ENCODE results near the gene GRID2. TPM values are rescaled to one million over a fixed set of nuclear protein-coding genes. Genes with fewer than 3 reads are reported as not detected.

The GRID2 gene
- total RNA-seq, 2 donors from 2014 or later, result 27.3 to 40.4 TPM

DNA sequence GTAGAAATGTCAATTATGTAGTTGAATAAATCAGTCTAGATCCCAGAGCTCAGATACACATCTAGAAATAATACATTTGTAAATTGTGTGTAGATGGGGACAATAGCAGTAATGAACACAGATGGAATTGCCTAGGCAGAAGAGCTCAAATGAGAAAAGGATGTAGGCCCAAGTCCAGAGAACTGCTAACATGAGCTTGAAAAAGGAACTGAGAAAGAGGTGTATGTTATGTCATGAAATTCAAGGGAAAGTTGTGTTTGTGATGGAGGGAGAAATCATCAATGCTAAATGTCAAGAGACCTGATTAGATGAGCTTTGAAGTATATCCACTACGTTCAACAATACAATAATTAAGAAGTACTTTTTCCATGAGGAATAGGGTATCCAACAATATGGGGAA, 1148.2 kb downstream of the GRID2 start:
- no peaks in the 10 kb centered on the region for H3K36me3 Mint-ChIP-seq (ENCODE audit: low read depth)
- WGBS, 2 experiments (ENCODE audit: insufficient coverage in 1 of 2, insufficient read length in 1 of 2), result 83% methylated on average over 1 of the region's 1 CpG; no CpG with 5 or more reads in 1 of the 2 experiments
- TF ChIP-seq, protein P1, sequence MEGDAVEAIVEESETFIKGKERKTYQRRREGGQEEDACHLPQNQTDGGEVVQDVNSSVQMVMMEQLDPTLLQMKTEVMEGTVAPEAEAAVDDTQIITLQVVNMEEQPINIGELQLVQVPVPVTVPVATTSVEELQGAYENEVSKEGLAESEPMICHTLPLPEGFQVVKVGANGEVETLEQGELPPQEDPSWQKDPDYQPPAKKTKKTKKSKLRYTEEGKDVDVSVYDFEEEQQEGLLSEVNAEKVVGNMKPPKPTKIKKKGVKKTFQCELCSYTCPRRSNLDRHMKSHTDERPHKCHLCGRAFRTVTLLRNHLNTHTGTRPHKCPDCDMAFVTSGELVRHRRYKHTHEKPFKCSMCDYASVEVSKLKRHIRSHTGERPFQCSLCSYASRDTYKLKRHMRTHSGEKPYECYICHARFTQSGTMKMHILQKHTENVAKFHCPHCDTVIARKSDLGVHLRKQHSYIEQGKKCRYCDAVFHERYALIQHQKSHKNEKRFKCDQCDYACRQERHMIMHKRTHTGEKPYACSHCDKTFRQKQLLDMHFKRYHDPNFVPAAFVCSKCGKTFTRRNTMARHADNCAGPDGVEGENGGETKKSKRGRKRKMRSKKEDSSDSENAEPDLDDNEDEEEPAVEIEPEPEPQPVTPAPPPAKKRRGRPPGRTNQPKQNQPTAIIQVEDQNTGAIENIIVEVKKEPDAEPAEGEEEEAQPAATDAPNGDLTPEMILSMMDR (conservative IDR thresholded peaks at IDR 0.05), result no peak
- Histone ChIP-seq H3K4me3 (ENCODE audit: low read length) (no peak overlapping the region), H3K27me3 (ENCODE audit: control insufficient read depth, insufficient read depth, low read length, poor library complexity, severe bottlenecking) (no peaks in the 10 kb centered on the region), H3K9me3 (ENCODE audit: control insufficient read depth, low read length) (no peaks in the 10 kb centered on the region), H3K4me1 (ENCODE audit: control insufficient read depth, insufficient read depth, low read length) (no peaks in the 10 kb centered on the region), H3K36me3 (ENCODE audit: control insufficient read depth, insufficient read depth, low read length) (no peaks in the 10 kb centered on the region), H3K27ac (ENCODE audit: low read depth, low read length) (no peak overlapping the region), H3K9ac (ENCODE audit: extremely low read depth, low read length, poor library complexity, severe bottlenecking) (no peak overlapping the region)
- no peak for DNase-seq
- no peak overlapping the region for H3K4me3 Mint-ChIP-seq
- no peak overlapping the region for H3K27ac Mint-ChIP-seq
- H3K9me3 Mint-ChIP-seq, result no peaks in the 10 kb centered on the region
- H3K27me3 Mint-ChIP-seq (ENCODE audit: insufficient read depth), result no peaks in the 10 kb centered on the region
- no peaks in the 10 kb centered on the region for H3K4me1 Mint-ChIP-seq

DNA sequence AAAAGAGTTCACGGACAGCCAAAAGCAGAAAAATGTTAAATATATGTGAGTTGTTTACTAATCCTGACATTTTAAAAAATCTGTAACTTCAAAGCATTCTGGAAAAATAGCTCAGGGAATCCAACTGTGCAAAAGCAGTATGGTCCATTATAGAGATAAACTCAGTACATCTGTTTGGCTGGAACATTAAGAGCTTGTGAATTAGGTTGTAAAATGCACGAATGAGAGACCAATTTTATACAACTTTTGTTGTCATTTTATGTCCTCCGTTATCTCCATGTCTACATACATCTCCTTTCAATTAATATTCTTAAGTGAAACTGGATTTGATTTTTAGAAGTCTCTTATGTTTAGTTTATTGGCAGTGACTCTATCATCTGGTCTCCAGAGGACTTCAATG, 1157.8 kb downstream of the GRID2 start:
- WGBS, 2 experiments (ENCODE audit: insufficient coverage in 1 of 2, insufficient read length in 1 of 2), result 98% methylated on average over 3 of the region's 3 CpGs; no CpG with 5 or more reads in 1 of the 2 experiments
- no peaks in the 10 kb centered on the region for H3K36me3 ChIP-seq (ENCODE audit: control insufficient read depth, insufficient read depth, low read length)
- no peaks in the 10 kb centered on the region for H3K27me3 ChIP-seq (ENCODE audit: control insufficient read depth, insufficient read depth, low read length, poor library complexity, severe bottlenecking)
- Mint-ChIP-seq H3K4me3 (no peak overlapping the region), H3K9me3 (no peaks in the 10 kb centered on the region), H3K27me3 (ENCODE audit: insufficient read depth) (no peaks in the 10 kb centered on the region), H3K4me1 (peaks cover 5% of the 10 kb centered on the region), H3K36me3 (ENCODE audit: low read depth) (no peaks in the 10 kb centered on the region), H3K27ac (no peak overlapping the region)
- H3K9me3 ChIP-seq (ENCODE audit: control insufficient read depth, low read length), result no peaks in the 10 kb centered on the region
- TF ChIP-seq, protein P1 (conservative IDR thresholded peaks at IDR 0.05), result no peak
- no peak overlapping the region for H3K4me3 ChIP-seq (ENCODE audit: low read length)
- no peak overlapping the region for H3K9ac ChIP-seq (ENCODE audit: extremely low read depth, low read length, poor library complexity, severe bottlenecking)
- no peak for DNase-seq
- H3K27ac ChIP-seq (ENCODE audit: low read depth, low read length), result no peak overlapping the region
- no peaks in the 10 kb centered on the region for H3K4me1 ChIP-seq (ENCODE audit: control insufficient read depth, insufficient read depth, low read length)

DNA sequence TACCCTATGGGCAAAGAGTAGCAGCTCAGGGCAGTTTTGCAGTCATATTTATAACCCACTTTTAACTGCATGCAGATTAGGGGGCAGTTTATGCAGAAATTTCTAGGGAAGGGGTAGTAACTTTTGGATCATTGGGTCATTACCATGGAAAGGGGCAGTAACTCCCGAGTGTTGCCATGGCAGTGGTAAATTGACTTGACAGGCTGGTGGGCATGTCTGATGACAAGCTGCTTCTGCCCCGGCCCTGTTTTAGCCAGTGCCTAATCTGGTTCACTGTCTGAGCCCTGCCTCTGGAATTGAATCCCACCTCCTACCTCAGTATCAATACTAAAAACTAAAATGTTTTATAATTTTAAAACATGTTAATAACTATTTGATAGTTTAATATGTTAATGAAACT, 1162.7 kb downstream of the GRID2 start:
- Histone ChIP-seq H3K27ac (ENCODE audit: low read depth, low read length) (no peak overlapping the region), H3K9me3 (ENCODE audit: control insufficient read depth, low read length) (no peaks in the 10 kb centered on the region), H3K9ac (ENCODE audit: extremely low read depth, low read length, poor library complexity, severe bottlenecking) (no peak overlapping the region), H3K4me3 (ENCODE audit: low read length) (no peak overlapping the region), H3K27me3 (ENCODE audit: control insufficient read depth, insufficient read depth, low read length, poor library complexity, severe bottlenecking) (no peaks in the 10 kb centered on the region), H3K4me1 (ENCODE audit: control insufficient read depth, insufficient read depth, low read length) (peaks cover 8% of the 10 kb centered on the region), H3K36me3 (ENCODE audit: control insufficient read depth, insufficient read depth, low read length) (no peaks in the 10 kb centered on the region)
- peak; percentile 62 for DNase-seq
- WGBS, 2 experiments (ENCODE audit: insufficient coverage in 1 of 2, insufficient read length in 1 of 2), result 60 to 78% methylated on average over 1 to 2 of the region's 2 CpGs
- H3K4me1 Mint-ChIP-seq, result peaks cover 30% of the 10 kb centered on the region
- H3K36me3 Mint-ChIP-seq (ENCODE audit: low read depth), result no peaks in the 10 kb centered on the region
- peak overlapping the region; percentile 22 for H3K27ac Mint-ChIP-seq
- H3K9me3 Mint-ChIP-seq, result no peaks in the 10 kb centered on the region
- TF ChIP-seq, protein P1 (conservative IDR thresholded peaks at IDR 0.05), result no peak
- H3K4me3 Mint-ChIP-seq, result no peak overlapping the region
- H3K27me3 Mint-ChIP-seq (ENCODE audit: insufficient read depth), result no peaks in the 10 kb centered on the region
